K562 (cell line): Measurements from ENCODE around the gene TMEM135. TPM values are rescaled to one million over a fixed set of nuclear protein-coding genes. Genes with fewer than 3 reads are reported as not detected.

Source experiments
- ATAC-seq: fragments of 200-7000 bp; cut with Tn5 transposase; 3 replicates; pipeline ENCODE4 v1.9.1; 2020; ENCODE audit warnings: moderate library complexity
- BruUV-seq: library from RNA; stranded (reverse); fragments of 400-500 nt; replicated peaks from 2 replicates; lab custom pipeline; 2021; lab: Mats Ljungman, UMichigan
- CTCF ChIA-PET: fragments of 300-600 bp; formaldehyde crosslinking; extraction: SDS; loops from one replicate; lab custom pipeline; 2021; ENCODE audit warnings: low intra/inter-chr PET ratio; lab: Yijun Ruan, JAX
- POLR2A ChIA-PET: fragments of 300-600, 350-650 bp; sonication (Branson Sonifier 250); formaldehyde crosslinking; extraction: SDS; loops from one replicate; lab custom pipeline; 2021; ENCODE audit warnings: antibody characterized with exemption, inconsistent platforms; lab: Yijun Ruan, JAX
- DNase-seq, 4 experiments: peaks; one replicate each; pipeline versions ENCODE4 v3.0.0 to v3.0.0-alpha.2; 2011 to 2018; ENCODE audit warnings: low spot score in 3 of 4, mixed read lengths in 3 of 4; ENCODE audit errors: extremely low read depth in 1 of 4
- FAIRE-seq: peaks from 2 replicates; lab custom pipeline; 2011; peaks lifted over from hg19 to GRCh38; lab: Jason Lieb, UNC
- H2AFZ ChIP-seq: 2 replicates; pipeline ENCODE4 v1.6.0; 2011; ENCODE audit warnings: low read depth, low read length, control low read depth, inconsistent platforms
- H3K27ac ChIP-seq: fragments of 200-600 bp; 3 replicates; pipeline ENCODE4 v1.8.0; 2011; ENCODE audit warnings: low read depth, mild to moderate bottlenecking, control low read depth, inconsistent platforms, low read length, moderate library complexity, mixed read lengths; ENCODE audit errors: extremely low read depth
- H3K27me3 ChIP-seq, 2 experiments: fragments of 300-600 bp in 1 of 2; 2 replicates in 1 of 2; 3 replicates in 1 of 2; pipeline versions ENCODE4 v1.6.0 to v1.8.0; 2011; ENCODE audit warnings: inconsistent platforms in 2 of 2, low read length in 2 of 2, mild to moderate bottlenecking in 1 of 2, mixed read lengths in 1 of 2, moderate library complexity in 1 of 2; ENCODE audit not compliant: control insufficient read depth in 2 of 2, insufficient read depth in 2 of 2
- H3K36me3 ChIP-seq: fragments of 300-600 bp; 3 replicates; pipeline ENCODE4 v1.8.0; 2011; ENCODE audit warnings: mild to moderate bottlenecking, low read length, inconsistent platforms; ENCODE audit not compliant: control insufficient read depth, insufficient read depth
- H3K4me1 ChIP-seq, 2 experiments: fragments of 200-600 bp in 1 of 2; replicated peaks in 1 of 2; 2 replicates in 1 of 2; 3 replicates in 1 of 2; pipeline versions ENCODE4 v1.5.1 to v1.8.0; 2011; ENCODE audit warnings: inconsistent platforms in 2 of 2, low read length in 2 of 2, mild to moderate bottlenecking in 1 of 2, mixed read lengths in 1 of 2, moderate library complexity in 1 of 2; ENCODE audit not compliant: control insufficient read depth in 2 of 2, insufficient read depth in 2 of 2
- H3K4me2 ChIP-seq: 2 replicates; pipeline ENCODE4 v1.6.1; 2011; ENCODE audit warnings: low read length, control low read depth, inconsistent platforms, mixed read lengths; ENCODE audit not compliant: insufficient read depth
- H3K4me3 ChIP-seq: fragments of 200-600 bp; sonication (generic), shearing (Covaris generic); 2 replicates; pipeline ENCODE4 v1.5.1; 2016; ENCODE audit warnings: control low read depth, inconsistent platforms
- H3K79me2 ChIP-seq: fragments of 200-600 bp; 3 replicates; pipeline ENCODE4 v1.8.0; 2011; ENCODE audit warnings: low read length, inconsistent platforms; ENCODE audit not compliant: control insufficient read depth, insufficient read depth
- H3K9ac ChIP-seq, 2 experiments: 2 replicates each; pipeline versions ENCODE4 v1.6.0 to v1.6.1; 2011; ENCODE audit warnings: low read depth in 2 of 2, low read length in 2 of 2, control low read depth in 1 of 2, inconsistent platforms in 1 of 2, mild to moderate bottlenecking in 1 of 2, mixed read lengths in 1 of 2; ENCODE audit not compliant: insufficient read depth in 1 of 2
- H3K9me1 ChIP-seq: one replicate; pipeline ENCODE4 v1.6.0; 2011; ENCODE audit warnings: inconsistent platforms, mild to moderate bottlenecking, low read length, moderate library complexity; ENCODE audit not compliant: control insufficient read depth, insufficient read depth
- H3K9me3 ChIP-seq: replicated peaks from 2 replicates; pipeline ENCODE4 v1.5.1; 2011; ENCODE audit warnings: low read depth, low read length, inconsistent platforms; ENCODE audit not compliant: control insufficient read depth, insufficient read depth
- H4K20me1 ChIP-seq: replicated peaks from 2 replicates; pipeline ENCODE4 v1.6.1; 2011; ENCODE audit warnings: low read length, inconsistent platforms, mixed read lengths; ENCODE audit not compliant: control insufficient read depth, insufficient read depth
- CHCHD3 ChIP-seq: fragments of 250-450 bp; sonication (Bioruptor Pico); IDR thresholded peaks from 2 replicates; pipeline ENCODE4 v2.1.2; 2022; ENCODE audit warnings: mild to moderate bottlenecking
- DIDO1 ChIP-seq: fragments of 450-650 bp; IDR thresholded peaks from 2 replicates; pipeline ENCODE4 v1.6.1; 2016; ENCODE audit warnings: low read depth, missing biosample characterization, missing genetic modification characterization
- ELF1 ChIP-seq: fragments of 200-800 bp; sonication (Bioruptor generic); IDR thresholded peaks from 2 replicates; pipeline ENCODE4 v1.6.1; 2016; ENCODE audit warnings: missing genetic modification characterization, missing compliant biosample characterization
- NCOA1 ChIP-seq: fragments of 450-650 bp; IDR thresholded peaks from 2 replicates; pipeline ENCODE4 v1.6.1; 2016; ENCODE audit warnings: low read depth
- REST ChIP-seq, 2 experiments: fragments of 450-650 bp; formaldehyde crosslinking in 1 of 2; IDR thresholded peaks; 2 replicates each; pipeline versions ENCODE4 v1.4.0 to v1.6.1; 2014 to 2020; ENCODE audit warnings: mild to moderate bottlenecking in 2 of 2, borderline replicate concordance in 1 of 2, low read depth in 1 of 2
- TSC22D4 ChIP-seq: fragments of 450-650 bp; IDR thresholded peaks from 2 replicates; pipeline ENCODE4 v1.6.1; 2016; ENCODE audit warnings: missing genetic modification characterization, missing biosample characterization, control low read depth
- ZC3H11A ChIP-seq: IDR thresholded peaks from 2 replicates; pipeline ENCODE4 v1.6.1; 2012; ENCODE audit warnings: low read depth, low read length, improper control_type of control experiment
- WGBS: fragments of 100-300 bp; shearing (Covaris generic); methylation state at CpG from one replicate; pipeline ENCODE4 v1.1.6; 2016; ENCODE audit warnings: low coverage, mixed read lengths; ENCODE audit not compliant: insufficient coverage; ENCODE audit errors: missing lambda C conversion rate; 5-methylcytosine and 5-hydroxymethylcytosine counted together
- in situ Hi-C: fragments of 300-500 bp; cut with MboI; formaldehyde crosslinking; loops from 4 replicates; pipeline ENCODE4 v1.15.0; 2018; ENCODE audit warnings: inconsistent platforms, mixed read lengths
- intact Hi-C: fragments of 100-400 bp; cut with micrococcal nuclease; formaldehyde crosslinking; loops from 2 replicates; pipeline ENCODE4 v1.14.2; 2022
- polyA plus RNA-seq, 8 experiments: library from polyadenylated mRNA; depleted of rRNA in 4 of 8; stranded (reverse) in 5 of 8; unstranded in 3 of 8; fragments of >200 nt; fragmentation: Nextera tagmentation in 2 of 8; fragmentation: Illumina TruSeq in 1 of 8; extraction: Ambion mirVana in 2 of 8; extraction: Trizol in 1 of 8; gene quantifications; 2 replicates each; pipeline versions ENCODE4 v1.2.1 to v1.2.3, GENCODE V29; 2011 to 2014; ENCODE audit warnings: inconsistent platforms in 1 of 8, missing spikeins in 1 of 8
- total RNA-seq, 7 experiments: library from RNA; depleted of rRNA in 6 of 7; stranded (reverse); fragments of >200 nt in 6 of 7; fragmentation: Illumina TruSeq in 2 of 7; extraction: Trizol in 2 of 7; gene quantifications; 2 replicates each; pipeline versions ENCODE4 v1.2.1 to v1.2.3, GENCODE V29; 2011 to 2021; ENCODE audit warnings: low replicate concordance in 1 of 7
- TF ChIP-seq, protein P1 (sequence below): sonication (generic); formaldehyde crosslinking; IDR thresholded peaks from 2 replicates; pipeline ENCODE4 v1.8.1; 2023; ENCODE audit warnings: mild to moderate bottlenecking, missing genetic modification reagents
- TF ChIP-seq, protein P2 (sequence below), 2 experiments: fragments of 250-450 bp in 1 of 2; fragments of 450-650 bp in 1 of 2; sonication (Bioruptor Pico) in 1 of 2; IDR thresholded peaks; 2 replicates each; pipeline versions ENCODE4 v1.6.1 to v1.8.0; 2016 to 2021; ENCODE audit warnings: mild to moderate bottlenecking in 2 of 2, moderate library complexity in 2 of 2, missing compliant biosample characterization in 1 of 2, missing genetic modification characterization in 1 of 2
- TF ChIP-seq, protein P3 (sequence below): fragments of 450-650 bp; formaldehyde crosslinking; IDR thresholded peaks from 2 replicates; pipeline ENCODE4 v1.4.0; 2022; ENCODE audit warnings: mild to moderate bottlenecking, moderate library complexity

The TMEM135 gene
- total and polyA plus RNA-seq, 9 of the 15 experiments (the other 6 are each of a cell fraction or from before 2014, with no cell fraction given), result 17.3 to 53.6 (median 24.9) TPM

GRCh38 chr11:87015645-87016044, 22.1 kb upstream of the TMEM135 start:
- H3K4me1 ChIP-seq, result peaks cover 0 to 8% of the 10 kb centered on the region in 2 experiments; a peak in 3 of 5 replicates
- 55% methylated on average over 10 of the region's 10 CpGs for WGBS
- no peaks in the 10 kb centered on the region for H3K79me2 ChIP-seq
- intact Hi-C loops, result no loop called here
- H4K20me1 ChIP-seq, result no peaks in the 10 kb centered on the region
- no peak for ATAC-seq
- no peaks in the 10 kb centered on the region for H3K27me3 ChIP-seq
- CTCF ChIA-PET, result no interaction called here
- no peaks in the 10 kb centered on the region for H3K36me3 ChIP-seq
- no peak for FAIRE-seq
- no TSS peak for BruUV-seq
- no peak overlapping the region for H3K4me3 ChIP-seq
- no peak overlapping the region for H2AFZ ChIP-seq
- H3K9ac ChIP-seq, result no peak overlapping the region
- H3K27ac ChIP-seq, result no peak overlapping the region
- no peaks in the 10 kb centered on the region for H3K9me3 ChIP-seq
- in situ Hi-C loops, result no loop called here
- H3K4me2 ChIP-seq, result no peak overlapping the region
- no peak for DNase-seq
- no peaks in the 10 kb centered on the region for H3K9me1 ChIP-seq
- POLR2A ChIA-PET, result interaction anchor here (1.7 to 2.4 kb wide), 2 partner anchors 16 to 21 kb away, joined by 4 to 7 read pairs; no protein-coding TSS in a partner anchor
- TF ChIP-seq, protein P1, sequence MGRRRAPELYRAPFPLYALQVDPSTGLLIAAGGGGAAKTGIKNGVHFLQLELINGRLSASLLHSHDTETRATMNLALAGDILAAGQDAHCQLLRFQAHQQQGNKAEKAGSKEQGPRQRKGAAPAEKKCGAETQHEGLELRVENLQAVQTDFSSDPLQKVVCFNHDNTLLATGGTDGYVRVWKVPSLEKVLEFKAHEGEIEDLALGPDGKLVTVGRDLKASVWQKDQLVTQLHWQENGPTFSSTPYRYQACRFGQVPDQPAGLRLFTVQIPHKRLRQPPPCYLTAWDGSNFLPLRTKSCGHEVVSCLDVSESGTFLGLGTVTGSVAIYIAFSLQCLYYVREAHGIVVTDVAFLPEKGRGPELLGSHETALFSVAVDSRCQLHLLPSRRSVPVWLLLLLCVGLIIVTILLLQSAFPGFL, result no peak
- no peak for TF ChIP-seq NCOA1
- TF ChIP-seq DIDO1 (tag), result no peak
- TF ChIP-seq TSC22D4, result no peak
- TF ChIP-seq REST (IDR thresholded peaks at IDR 0.05; ENCODE audit: borderline replicate concordance), result no peak
- no peak for TF ChIP-seq REST (CRISPR knock-in tag; IDR thresholded peaks at IDR 0.05; ENCODE audit: low read depth)
- TF ChIP-seq, protein P2, sequence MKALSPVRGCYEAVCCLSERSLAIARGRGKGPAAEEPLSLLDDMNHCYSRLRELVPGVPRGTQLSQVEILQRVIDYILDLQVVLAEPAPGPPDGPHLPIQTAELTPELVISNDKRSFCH (CRISPR knock-in tag; IDR thresholded peaks at IDR 0.05), result no peak
- TF ChIP-seq, protein P2 (tag; IDR thresholded peaks at IDR 0.05), result no peak
- TF ChIP-seq, protein P3, sequence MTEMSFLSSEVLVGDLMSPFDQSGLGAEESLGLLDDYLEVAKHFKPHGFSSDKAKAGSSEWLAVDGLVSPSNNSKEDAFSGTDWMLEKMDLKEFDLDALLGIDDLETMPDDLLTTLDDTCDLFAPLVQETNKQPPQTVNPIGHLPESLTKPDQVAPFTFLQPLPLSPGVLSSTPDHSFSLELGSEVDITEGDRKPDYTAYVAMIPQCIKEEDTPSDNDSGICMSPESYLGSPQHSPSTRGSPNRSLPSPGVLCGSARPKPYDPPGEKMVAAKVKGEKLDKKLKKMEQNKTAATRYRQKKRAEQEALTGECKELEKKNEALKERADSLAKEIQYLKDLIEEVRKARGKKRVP, result no peak
- TF ChIP-seq ZC3H11A, result no peak
- TF ChIP-seq CHCHD3 (CRISPR knock-in tag), result no peak
- no peak for TF ChIP-seq ELF1 (tag)
